Right lobe of liver (tissue), 6 donors: Measurements from ENCODE around the gene DTL. TPM values are rescaled to one million over a fixed set of nuclear protein-coding genes. Genes with fewer than 3 reads are reported as not detected.

Source experiments
- ATAC-seq, 4 donors: fragments of 200-7000 bp; cut with Tn5 transposase; one replicate each; pipeline ENCODE4 v1.9.1; 2020; ENCODE audit warnings: mild to moderate bottlenecking in 4 of 4, moderate library complexity in 4 of 4
- DNase-seq, 3 donors: peaks; one replicate each; pipeline ENCODE4 v3.0.0-alpha.2; 2020
- H3K27ac ChIP-seq, 3 donors: fragments of 200-600 bp; one replicate each; pipeline ENCODE4 v1.8.0; 2022
- H3K27me3 ChIP-seq, 2 donors: fragments of 200-600 bp; one replicate each; pipeline ENCODE4 v1.8.0; 2022
- H3K36me3 ChIP-seq, 4 donors: fragments of 200-600 bp; sonication (generic) in 1 of 4; one replicate each; pipeline versions ENCODE4 v1.5.1 to v1.8.0; 2017 to 2022; ENCODE audit warnings: control low read depth in 1 of 4
- H3K4me1 ChIP-seq, 4 donors: fragments of 200-600 bp; sonication (generic) in 1 of 4; one replicate each; pipeline versions ENCODE4 v1.5.1 to v1.8.0; 2017 to 2022; ENCODE audit warnings: control low read depth in 1 of 4
- H3K4me3 ChIP-seq, 3 donors: fragments of 200-600 bp; one replicate each; pipeline ENCODE4 v1.8.0; 2022
- H3K9me3 ChIP-seq, 4 donors: fragments of 200-600 bp; sonication (generic) in 1 of 4; one replicate each; pipeline versions ENCODE4 v1.5.1 to v1.8.0; 2017 to 2022; ENCODE audit warnings: control low read depth in 1 of 4
- CTCF ChIP-seq, 4 donors: fragments of 200-600 bp in 3 of 4; fragments of 450-650 bp in 1 of 4; IDR thresholded peaks; one replicate each; pipeline versions ENCODE4 v1.5.1 to v1.8.0; 2016 to 2022; ENCODE audit warnings: antibody characterized with exemption in 4 of 4, mild to moderate bottlenecking in 2 of 4
- POLR2A ChIP-seq: fragments of 450-650 bp; IDR thresholded peaks from one replicate; pipeline ENCODE4 v1.6.1; 2017; ENCODE audit warnings: antibody characterized with exemption, mild to moderate bottlenecking
- WGBS: methylation state at CpG from one replicate; pipeline ENCODE4 v1.1.6; 2018; ENCODE audit warnings: low coverage, low lambda C conversion rate; ENCODE audit not compliant: insufficient coverage; ENCODE audit errors: missing lambda C conversion rate; 5-methylcytosine and 5-hydroxymethylcytosine counted together
- intact Hi-C, 2 donors: fragments of 100-400 bp; cut with DNase I; formaldehyde crosslinking; loops; one replicate each; pipeline versions ENCODE4 v1.11.2 to v1.14.1; 2022
- total RNA-seq, 6 experiments: library from RNA; depleted of rRNA in 2 of 6; stranded (reverse); fragments of >200 nt in 2 of 6; fragmentation: NEBNext Ultra II Directional in 3 of 6; extraction: Animal tissue kit (Norgen Biotek cat#: 25700) in 3 of 6; gene quantifications; one replicate each; pipeline versions ENCODE4 v1.1.0 to v1.2.4, GENCODE V29; 2016 to 2023
- donor health status: DM: no; HTN: yes; CAD: no.
- donor health status: DM: no; HTN: no; CAD: no.
- donor health status: DM: no; HTN: no; CAD: no.
- donor health status: DM: no; HTN: yes; CAD: no.
- donor health status: DM: no; HTN: yes; CAD: no.

The DTL gene
- total RNA-seq, 6 experiments from 2014 or later: 0.07 to 12.2 (median 0.94) TPM

- ATAC-seq (no peak), DNase-seq (no peak)
- WGBS: 90% methylated on average over 2 of the region's 2 CpGs
- no peaks in the 10 kb centered on the region for H3K36me3 ChIP-seq
- no peaks in the 10 kb centered on the region for H3K9me3 ChIP-seq
- H3K4me3 ChIP-seq: no peak overlapping the region
- TF ChIP-seq CTCF (IDR thresholded peaks at IDR 0.05) (no peak), POLR2A (no peak)
- no peaks in the 10 kb centered on the region for H3K27me3 ChIP-seq
- no peak overlapping the region for H3K27ac ChIP-seq
- no peaks in the 10 kb centered on the region for H3K4me1 ChIP-seq
- intact Hi-C loops: no loop called here
Observed at GRCh38 chr1:212097360-212097759, 61.8 kb downstream of the DTL start.

DNA sequence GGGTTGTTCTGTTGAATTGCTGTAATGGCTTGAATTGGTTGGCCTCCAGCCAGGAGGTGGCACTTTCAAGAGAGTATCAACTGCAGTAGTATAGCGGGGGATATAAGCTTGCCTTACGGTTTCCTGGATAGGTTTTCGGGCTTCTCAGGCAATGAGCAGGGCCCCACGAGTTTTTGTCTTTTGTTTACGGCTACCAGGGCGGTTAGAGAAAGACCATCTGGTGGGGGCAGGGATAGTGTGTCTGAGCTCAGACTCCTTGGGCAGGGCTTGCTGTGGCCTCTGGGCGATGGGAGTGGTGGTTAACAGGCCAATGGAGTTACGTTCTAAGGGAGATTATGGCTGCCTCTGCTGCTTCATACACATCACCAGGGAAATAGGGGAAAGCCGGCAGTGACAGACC lies 62.8 kb downstream of the DTL start:
- Histone ChIP-seq H3K9me3 (no peaks in the 10 kb centered on the region), H3K4me1 (no peaks in the 10 kb centered on the region), H3K27ac (no peak overlapping the region), H3K27me3 (no peaks in the 10 kb centered on the region), H3K4me3 (no peak overlapping the region), H3K36me3 (no peaks in the 10 kb centered on the region)
- ATAC-seq: no peak
- intact Hi-C loops: no loop called here
- 94% methylated on average over 5 of the region's 9 CpGs for WGBS
- no peak for TF ChIP-seq CTCF (IDR thresholded peaks at IDR 0.05)
- no peak for TF ChIP-seq POLR2A
- no peak for DNase-seq

DNA sequence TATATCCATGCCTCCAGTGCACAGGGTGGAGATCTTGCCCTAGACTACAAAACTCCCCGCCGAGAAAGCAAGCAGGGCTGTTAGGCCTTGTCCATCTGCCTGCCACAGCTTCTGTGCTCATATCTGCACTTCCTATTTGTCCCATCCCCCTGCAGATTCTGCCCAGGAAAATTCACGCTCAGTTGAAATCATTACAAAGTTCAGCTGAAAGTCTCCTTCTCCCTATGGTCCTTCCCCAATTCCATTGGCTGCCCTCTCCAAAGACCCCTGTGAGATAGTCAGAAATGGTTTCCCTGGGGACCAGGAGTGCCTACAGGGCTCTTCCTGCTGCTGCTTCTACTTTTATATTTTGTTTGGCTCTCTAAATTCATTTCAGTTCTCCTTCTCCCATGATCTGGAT lies 63.2 kb downstream of the DTL start:
- Histone ChIP-seq H3K27me3 (no peaks in the 10 kb centered on the region), H3K36me3 (no peaks in the 10 kb centered on the region), H3K4me3 (no peak overlapping the region), H3K27ac (no peak overlapping the region), H3K9me3 (no peaks in the 10 kb centered on the region), H3K4me1 (no peaks in the 10 kb centered on the region)
- no peak for DNase-seq
- ATAC-seq: no peak
- TF ChIP-seq CTCF (IDR thresholded peaks at IDR 0.05) (no peak), POLR2A (no peak)
- WGBS: no CpG with 5 or more reads among the region's 3 CpGs
- intact Hi-C loops: no loop called here

- DNase-seq (no peak), ATAC-seq (no peak)
- intact Hi-C loops: no loop called here
- Histone ChIP-seq H3K4me3 (no peak overlapping the region), H3K4me1 (peaks cover 0 to 6% (median 0%) of the 10 kb centered on the region in 4 donors), H3K9me3 (no peaks in the 10 kb centered on the region), H3K36me3 (no peaks in the 10 kb centered on the region), H3K27me3 (no peaks in the 10 kb centered on the region), H3K27ac (no peak overlapping the region)
- TF ChIP-seq POLR2A (no peak), CTCF (IDR thresholded peaks at IDR 0.05) (no peak)
Observed at GRCh38 chr1:212101251-212101650, 65.7 kb downstream of the DTL start.

GRCh38 chr1:212101735-212102134 lies 66.2 kb downstream of the DTL start:
- intact Hi-C loops: no loop called here
- Histone ChIP-seq H3K4me1 (peaks cover 0 to 6% (median 0%) of the 10 kb centered on the region in 4 donors), H3K36me3 (no peaks in the 10 kb centered on the region), H3K27ac (no peak overlapping the region), H3K4me3 (no peak overlapping the region), H3K27me3 (no peaks in the 10 kb centered on the region), H3K9me3 (no peaks in the 10 kb centered on the region)
- TF ChIP-seq POLR2A (no peak), CTCF (IDR thresholded peaks at IDR 0.05) (no peak)
- 100% methylated on average over 2 of the region's 2 CpGs for WGBS
- ATAC-seq (no peak), DNase-seq (no peak)
